ENCODE measurements around the gene DERA.

GRCh38 chr12:15910468-15910863 lies 666 bp upstream of the DERA start:
- TF ChIP-seq CTCF (conservative IDR thresholded peaks at IDR 0.05) = no peak
- TF ChIP-seq EZH2 (IDR thresholded peaks at IDR 0.05; ENCODE audit: low read depth) = no peak
